Measurements from ENCODE around the gene ARSI. TPM values are rescaled to one million over a fixed set of nuclear protein-coding genes. Genes with fewer than 3 reads are reported as not detected.
"Not testable (repeated sequence)": the region's sequence is repeated elsewhere in the genome, so short reads cannot be mapped to it uniquely, and the experiment has no call there.

Gene ARSI
- total RNA-seq, 5 donors from 2014 or later (not counting 1 experiment from before 2014, with no cell fraction given): 0.09 TPM; not detected in 4

GRCh38 chr5:150248493-150248892, 54.2 kb downstream of the ARSI start:
- H3K27me3 ChIP-seq (replicated peaks in 1 of 2; ENCODE audit: control insufficient read depth in 2 of 2, extremely low read depth in 1 of 2, insufficient read depth in 2 of 2, low read length in 1 of 2): peaks cover 0 to 36% of the 10 kb centered on the region in 2 experiments
- ATAC-seq (replicated peaks in 1 of 4); H3K27ac ChIP-seq (ENCODE audit: low read length); H3K4me1 Mint-ChIP-seq; CTCF ChIA-PET; H3K4me1 ChIP-seq (ENCODE audit: control insufficient read depth in 1 of 2, extremely low read depth in 1 of 2, insufficient read depth in 2 of 2, low read length in 2 of 2); H3K36me3 ChIP-seq (ENCODE audit: control insufficient read depth in 2 of 2, extremely low read depth in 1 of 2, insufficient read depth in 1 of 2, low read length in 1 of 2); H3K4me3 ChIP-seq (ENCODE audit: control insufficient read depth in 1 of 2, extremely low read depth in 1 of 2, low read length in 1 of 2); H3K27me3 Mint-ChIP-seq; H3K27ac Mint-ChIP-seq; DNase-seq; H3K4me3 Mint-ChIP-seq; H3K9me3 Mint-ChIP-seq; H3K9me3 ChIP-seq; H3K36me3 Mint-ChIP-seq: not testable (repeated sequence)
- POLR2A ChIA-PET: interaction anchor here in 1 of 2 donors (0.6 kb wide), 1 partner anchor 482 kb away, joined by 4 read pairs; no protein-coding TSS in a partner anchor
- no CpG with 5 or more reads among the region's 6 CpGs for WGBS (ENCODE audit: insufficient coverage)

GRCh38 chr5:150247726-150248125, 55.0 kb downstream of the ARSI start:
- H3K27ac ChIP-seq (ENCODE audit: low read length): no peak overlapping the region
- no peak overlapping the region for H3K4me3 ChIP-seq (ENCODE audit: control insufficient read depth in 1 of 2, extremely low read depth in 1 of 2, low read length in 1 of 2)
- no peaks in the 10 kb centered on the region for H3K4me1 ChIP-seq (ENCODE audit: control insufficient read depth in 1 of 2, extremely low read depth in 1 of 2, insufficient read depth in 2 of 2, low read length in 2 of 2)
- no peaks in the 10 kb centered on the region for H3K9me3 Mint-ChIP-seq
- ChIA-PET CTCF (no interaction called here), POLR2A (interaction anchor here in 1 of 2 donors (0.6 kb wide), 1 partner anchor 483 kb away, joined by 4 read pairs; no protein-coding TSS in a partner anchor)
- H3K27me3 Mint-ChIP-seq: peaks cover 6 to 9% of the 10 kb centered on the region in 2 donors
- WGBS (ENCODE audit: insufficient coverage): 89% methylated on average over 4 of the region's 9 CpGs
- no peaks in the 10 kb centered on the region for H3K4me1 Mint-ChIP-seq
- no peaks in the 10 kb centered on the region for H3K36me3 ChIP-seq (ENCODE audit: control insufficient read depth in 2 of 2, extremely low read depth in 1 of 2, insufficient read depth in 1 of 2, low read length in 1 of 2)
- DNase-seq (no peak), ATAC-seq (replicated peaks in 1 of 4) (no peak)
- no peak overlapping the region for H3K27ac Mint-ChIP-seq
- H3K27me3 ChIP-seq (replicated peaks in 1 of 2; ENCODE audit: control insufficient read depth in 2 of 2, extremely low read depth in 1 of 2, insufficient read depth in 2 of 2, low read length in 1 of 2): peaks cover 0 to 32% of the 10 kb centered on the region in 2 experiments
- H3K4me3 Mint-ChIP-seq: no peak overlapping the region
- H3K9me3 ChIP-seq: no peaks in the 10 kb centered on the region
- no peaks in the 10 kb centered on the region for H3K36me3 Mint-ChIP-seq

- no peak overlapping the region for H3K4me3 Mint-ChIP-seq
- Histone ChIP-seq H3K27ac (ENCODE audit: low read length) (no peak overlapping the region), H3K9me3 (no peaks in the 10 kb centered on the region), H3K4me1 (ENCODE audit: control insufficient read depth in 1 of 2, extremely low read depth in 1 of 2, insufficient read depth in 2 of 2, low read length in 2 of 2) (no peaks in the 10 kb centered on the region), H3K36me3 (ENCODE audit: control insufficient read depth in 2 of 2, extremely low read depth in 1 of 2, insufficient read depth in 1 of 2, low read length in 1 of 2) (no peaks in the 10 kb centered on the region), H3K4me3 (ENCODE audit: control insufficient read depth in 1 of 2, extremely low read depth in 1 of 2, low read length in 1 of 2) (no peak overlapping the region), H3K27me3 (replicated peaks in 1 of 2; ENCODE audit: control insufficient read depth in 2 of 2, extremely low read depth in 1 of 2, insufficient read depth in 2 of 2, low read length in 1 of 2) (peaks cover 0 to 27% of the 10 kb centered on the region in 2 experiments)
- no peak for DNase-seq
- 80% methylated on average over 5 of the region's 5 CpGs for WGBS (ENCODE audit: insufficient coverage)
- ChIA-PET CTCF (no interaction called here), POLR2A (no interaction called here)
- H3K27ac Mint-ChIP-seq: no peak overlapping the region
- no peaks in the 10 kb centered on the region for H3K9me3 Mint-ChIP-seq
- no peaks in the 10 kb centered on the region for H3K4me1 Mint-ChIP-seq
- H3K36me3 Mint-ChIP-seq: no peaks in the 10 kb centered on the region
- H3K27me3 Mint-ChIP-seq: peaks cover 6 to 9% of the 10 kb centered on the region in 2 donors
- no peak for ATAC-seq (replicated peaks in 1 of 4)
Measured at GRCh38 chr5:150246835-150247234, 55.9 kb downstream of the ARSI start.

GRCh38 chr5:150246429-150246828, 56.3 kb downstream of the ARSI start:
- DNase-seq (no peak), ATAC-seq (replicated peaks in 1 of 4) (no peak)
- peaks cover 0 to 24% of the 10 kb centered on the region in 2 experiments for H3K27me3 ChIP-seq (replicated peaks in 1 of 2; ENCODE audit: control insufficient read depth in 2 of 2, extremely low read depth in 1 of 2, insufficient read depth in 2 of 2, low read length in 1 of 2)
- Mint-ChIP-seq H3K36me3 (no peaks in the 10 kb centered on the region), H3K27ac (no peak overlapping the region), H3K4me3 (no peak overlapping the region), H3K4me1 (no peaks in the 10 kb centered on the region), H3K27me3 (peaks cover 6 to 9% of the 10 kb centered on the region in 2 donors), H3K9me3 (no peaks in the 10 kb centered on the region)
- H3K27ac ChIP-seq (ENCODE audit: low read length): no peak overlapping the region
- no peaks in the 10 kb centered on the region for H3K9me3 ChIP-seq
- POLR2A ChIA-PET: no interaction called here
- WGBS (ENCODE audit: insufficient coverage): no CpG with 5 or more reads among the region's 5 CpGs
- CTCF ChIA-PET: no interaction called here
- H3K4me3 ChIP-seq (ENCODE audit: control insufficient read depth in 1 of 2, extremely low read depth in 1 of 2, low read length in 1 of 2): no peak overlapping the region
- H3K4me1 ChIP-seq (ENCODE audit: control insufficient read depth in 1 of 2, extremely low read depth in 1 of 2, insufficient read depth in 2 of 2, low read length in 2 of 2): no peaks in the 10 kb centered on the region
- no peaks in the 10 kb centered on the region for H3K36me3 ChIP-seq (ENCODE audit: control insufficient read depth in 2 of 2, extremely low read depth in 1 of 2, insufficient read depth in 1 of 2, low read length in 1 of 2)

Other genes starting within 250 kb of the ARSI start
- gene CSF1R, start 216.4 kb downstream of the ARSI start, total RNA-seq: under 1 TPM in 4 of 5 donors, not detected in 1; 0.36 to 0.95 (median 0.58) TPM
- 1 to 10 TPM in 3 of 5 donors, under 1 TPM in 2; 0.32 to 3.6 (median 1.6) TPM for gene PDGFRB, start 147.1 kb downstream of the ARSI start, total RNA-seq
- gene CDX1, start 136.1 kb downstream of the ARSI start, total RNA-seq: under 1 TPM in 1 of 5 donors, not detected in 4; 0.23 TPM
- gene SLC6A7, start 112.8 kb downstream of the ARSI start, total RNA-seq: not detected
- not detected for gene CAMK2A, start 13.1 kb downstream of the ARSI start, total RNA-seq
- gene TCOF1, start 54.8 kb upstream of the ARSI start, total RNA-seq: 10 to 100 TPM; 50.4 to 67.8 (median 58.4) TPM
- 100 to 1,000 TPM; 201 to 512 (median 406) TPM for gene CD74, start 110.0 kb upstream of the ARSI start, total RNA-seq
- gene RPS14, start 146.8 kb upstream of the ARSI start, total RNA-seq: 1,000 to 10,000 TPM; 4,124 to 5,450 (median 5,009) TPM
- gene NDST1, start 205.2 kb upstream of the ARSI start, total RNA-seq: 1 to 10 TPM in 3 of 5 donors, under 1 TPM in 2; 0.83 to 2.0 (median 1.2) TPM